Spleen (tissue), 7 donors: ENCODE data around the gene DLX6.

Source experiments
- POLR2A ChIP-seq, 3 donors: fragments of 450-650 bp; IDR thresholded peaks; one replicate each; pipeline ENCODE4 v1.5.1; 2017; ENCODE audit warnings: antibody characterized with exemption in 3 of 3, mild to moderate bottlenecking in 1 of 3
- POLR2AphosphoS5 ChIP-seq, 3 donors: sonication (generic); formaldehyde crosslinking; IDR thresholded peaks; one replicate each; pipeline ENCODE4 v1.5.1; 2017; ENCODE audit warnings: antibody characterized with exemption in 3 of 3
- TF ChIP-seq, protein P1 (sequence below), 11 experiments: fragments of 200-600 bp in 7 of 11; fragments of 450-650 bp in 4 of 11; sonication (generic) in 4 of 11; IDR thresholded peaks in 8 of 11; conservative IDR thresholded peaks in 3 of 11; 1 replicate in 7 of 11; 2 replicates in 4 of 11; pipeline versions ENCODE4 v1.4.0 to v1.8.0; 2016 to 2021; ENCODE audit warnings: antibody characterized with exemption in 11 of 11, inconsistent platforms in 4 of 11, mild to moderate bottlenecking in 1 of 11
- donor health status: DM: no; HTN: no; CAD: no; lungs with moderate emphysema.
- donor health status: DM: no; HTN: no; CAD: no.
- donor health status: DM: no; HTN: no; CAD: no.

- TF ChIP-seq, protein P1, sequence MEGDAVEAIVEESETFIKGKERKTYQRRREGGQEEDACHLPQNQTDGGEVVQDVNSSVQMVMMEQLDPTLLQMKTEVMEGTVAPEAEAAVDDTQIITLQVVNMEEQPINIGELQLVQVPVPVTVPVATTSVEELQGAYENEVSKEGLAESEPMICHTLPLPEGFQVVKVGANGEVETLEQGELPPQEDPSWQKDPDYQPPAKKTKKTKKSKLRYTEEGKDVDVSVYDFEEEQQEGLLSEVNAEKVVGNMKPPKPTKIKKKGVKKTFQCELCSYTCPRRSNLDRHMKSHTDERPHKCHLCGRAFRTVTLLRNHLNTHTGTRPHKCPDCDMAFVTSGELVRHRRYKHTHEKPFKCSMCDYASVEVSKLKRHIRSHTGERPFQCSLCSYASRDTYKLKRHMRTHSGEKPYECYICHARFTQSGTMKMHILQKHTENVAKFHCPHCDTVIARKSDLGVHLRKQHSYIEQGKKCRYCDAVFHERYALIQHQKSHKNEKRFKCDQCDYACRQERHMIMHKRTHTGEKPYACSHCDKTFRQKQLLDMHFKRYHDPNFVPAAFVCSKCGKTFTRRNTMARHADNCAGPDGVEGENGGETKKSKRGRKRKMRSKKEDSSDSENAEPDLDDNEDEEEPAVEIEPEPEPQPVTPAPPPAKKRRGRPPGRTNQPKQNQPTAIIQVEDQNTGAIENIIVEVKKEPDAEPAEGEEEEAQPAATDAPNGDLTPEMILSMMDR (IDR thresholded peaks at IDR 0.05 in 8 of 11, conservative IDR thresholded peaks at IDR 0.05 in 3 of 11): no peak
- TF ChIP-seq POLR2A (IDR thresholded peaks at IDR 0.05) (no peak), POLR2AphosphoS5 (IDR thresholded peaks at IDR 0.05) (no peak)
These were observed 7.9 kb downstream of the DLX6 start for GRCh38 chr7:97013134-97013844.
